ENCODE measurements around the gene NR1H3. TPM values are rescaled to one million over a fixed set of nuclear protein-coding genes. Genes with fewer than 3 reads are reported as not detected.

The NR1H3 gene
- total RNA-seq, 1 donor from 2014 or later = 61.2 TPM

DNA sequence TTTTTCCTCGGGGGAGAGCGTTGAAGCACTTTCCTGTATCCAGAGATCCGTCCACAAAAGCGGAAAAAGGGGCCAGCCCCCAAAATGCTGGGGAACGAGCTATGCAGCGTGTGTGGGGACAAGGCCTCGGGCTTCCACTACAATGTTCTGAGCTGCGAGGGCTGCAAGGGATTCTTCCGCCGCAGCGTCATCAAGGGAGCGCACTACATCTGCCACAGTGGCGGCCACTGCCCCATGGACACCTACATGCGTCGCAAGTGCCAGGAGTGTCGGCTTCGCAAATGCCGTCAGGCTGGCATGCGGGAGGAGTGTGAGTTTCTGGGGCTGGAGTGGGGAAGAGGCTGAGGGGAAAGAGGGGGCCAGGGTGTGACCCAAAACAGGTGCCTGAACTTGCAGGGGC, 2.6 kb downstream of the NR1H3 start:
- H3K27me3 Mint-ChIP-seq (ENCODE audit: unreplicated experiment) = peaks cover 9% of the 10 kb centered on the region

DNA sequence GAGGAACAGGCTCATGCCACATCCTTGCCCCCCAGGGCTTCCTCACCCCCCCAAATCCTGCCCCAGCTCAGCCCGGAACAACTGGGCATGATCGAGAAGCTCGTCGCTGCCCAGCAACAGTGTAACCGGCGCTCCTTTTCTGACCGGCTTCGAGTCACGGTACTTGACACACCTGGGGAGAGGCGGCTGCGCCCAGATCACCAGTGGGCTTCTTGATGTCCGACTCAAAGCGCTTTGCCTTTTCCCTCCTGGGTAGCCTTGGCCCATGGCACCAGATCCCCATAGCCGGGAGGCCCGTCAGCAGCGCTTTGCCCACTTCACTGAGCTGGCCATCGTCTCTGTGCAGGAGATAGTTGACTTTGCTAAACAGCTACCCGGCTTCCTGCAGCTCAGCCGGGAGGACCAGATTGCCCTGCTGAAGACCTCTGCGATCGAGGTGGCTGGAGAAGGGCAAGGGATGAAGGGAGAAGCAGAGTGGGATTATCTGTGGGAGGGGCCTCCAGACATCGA, 3.5 kb downstream of the NR1H3 start:
- H3K36me3 Mint-ChIP-seq (ENCODE audit: low read depth, unreplicated experiment) = peaks cover 7% of the 10 kb centered on the region
- TF ChIP-seq, protein P1, sequence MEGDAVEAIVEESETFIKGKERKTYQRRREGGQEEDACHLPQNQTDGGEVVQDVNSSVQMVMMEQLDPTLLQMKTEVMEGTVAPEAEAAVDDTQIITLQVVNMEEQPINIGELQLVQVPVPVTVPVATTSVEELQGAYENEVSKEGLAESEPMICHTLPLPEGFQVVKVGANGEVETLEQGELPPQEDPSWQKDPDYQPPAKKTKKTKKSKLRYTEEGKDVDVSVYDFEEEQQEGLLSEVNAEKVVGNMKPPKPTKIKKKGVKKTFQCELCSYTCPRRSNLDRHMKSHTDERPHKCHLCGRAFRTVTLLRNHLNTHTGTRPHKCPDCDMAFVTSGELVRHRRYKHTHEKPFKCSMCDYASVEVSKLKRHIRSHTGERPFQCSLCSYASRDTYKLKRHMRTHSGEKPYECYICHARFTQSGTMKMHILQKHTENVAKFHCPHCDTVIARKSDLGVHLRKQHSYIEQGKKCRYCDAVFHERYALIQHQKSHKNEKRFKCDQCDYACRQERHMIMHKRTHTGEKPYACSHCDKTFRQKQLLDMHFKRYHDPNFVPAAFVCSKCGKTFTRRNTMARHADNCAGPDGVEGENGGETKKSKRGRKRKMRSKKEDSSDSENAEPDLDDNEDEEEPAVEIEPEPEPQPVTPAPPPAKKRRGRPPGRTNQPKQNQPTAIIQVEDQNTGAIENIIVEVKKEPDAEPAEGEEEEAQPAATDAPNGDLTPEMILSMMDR (IDR thresholded peaks at IDR 0.05; ENCODE audit: unreplicated experiment) = no peak
- no peak overlapping the region for H3K4me3 Mint-ChIP-seq (ENCODE audit: unreplicated experiment)
- H3K27me3 Mint-ChIP-seq (ENCODE audit: unreplicated experiment) = peaks cover 5% of the 10 kb centered on the region
- no peak overlapping the region for H3K27ac Mint-ChIP-seq (ENCODE audit: unreplicated experiment)
- no peak for DNase-seq (ENCODE audit: low spot score)
- H3K9me3 Mint-ChIP-seq (ENCODE audit: unreplicated experiment) = no peaks in the 10 kb centered on the region
- peaks cover 29% of the 10 kb centered on the region for H3K4me1 Mint-ChIP-seq (ENCODE audit: unreplicated experiment)

More for the DNA sequence above, 2.6 kb downstream of the NR1H3 start:
- TF ChIP-seq, protein P1 (IDR thresholded peaks at IDR 0.05; ENCODE audit: unreplicated experiment) = no peak
- Mint-ChIP-seq H3K36me3 (ENCODE audit: low read depth, unreplicated experiment) (peaks cover 7% of the 10 kb centered on the region), H3K9me3 (ENCODE audit: unreplicated experiment) (no peaks in the 10 kb centered on the region), H3K27ac (ENCODE audit: unreplicated experiment) (no peak overlapping the region), H3K4me3 (ENCODE audit: unreplicated experiment) (no peak overlapping the region), H3K4me1 (ENCODE audit: unreplicated experiment) (peaks cover 39% of the 10 kb centered on the region)
- DNase-seq (ENCODE audit: low spot score) = no peak

DNA sequence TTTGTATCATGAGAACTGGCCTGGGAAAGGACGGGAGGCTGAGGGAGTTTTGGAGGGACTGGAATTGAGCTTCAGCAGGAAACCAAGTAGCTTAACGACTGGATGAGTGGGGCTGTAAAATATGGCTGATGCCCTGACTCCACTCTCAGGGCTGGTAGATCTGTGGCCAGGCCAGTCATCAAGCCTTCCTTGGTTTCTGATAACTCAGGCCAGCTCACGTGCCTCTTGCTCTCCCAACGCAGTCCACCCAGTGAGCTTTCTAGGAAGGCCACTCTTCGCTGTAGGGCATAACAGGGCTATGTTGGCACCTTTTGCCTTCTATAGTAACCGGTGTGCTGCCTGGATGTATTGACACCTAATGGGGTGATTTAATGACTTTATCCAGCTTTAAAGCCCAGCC, 6.3 kb downstream of the NR1H3 start:
- Mint-ChIP-seq H3K4me1 (ENCODE audit: unreplicated experiment) (peaks cover 28% of the 10 kb centered on the region), H3K36me3 (ENCODE audit: low read depth, unreplicated experiment) (peaks cover 7% of the 10 kb centered on the region), H3K27ac (ENCODE audit: unreplicated experiment) (no peak overlapping the region), H3K4me3 (ENCODE audit: unreplicated experiment) (no peak overlapping the region), H3K27me3 (ENCODE audit: unreplicated experiment) (peaks cover 16% of the 10 kb centered on the region), H3K9me3 (ENCODE audit: unreplicated experiment) (no peaks in the 10 kb centered on the region)
- TF ChIP-seq, protein P1 (IDR thresholded peaks at IDR 0.05; ENCODE audit: unreplicated experiment) = no peak
- DNase-seq (ENCODE audit: low spot score) = no peak

DNA sequence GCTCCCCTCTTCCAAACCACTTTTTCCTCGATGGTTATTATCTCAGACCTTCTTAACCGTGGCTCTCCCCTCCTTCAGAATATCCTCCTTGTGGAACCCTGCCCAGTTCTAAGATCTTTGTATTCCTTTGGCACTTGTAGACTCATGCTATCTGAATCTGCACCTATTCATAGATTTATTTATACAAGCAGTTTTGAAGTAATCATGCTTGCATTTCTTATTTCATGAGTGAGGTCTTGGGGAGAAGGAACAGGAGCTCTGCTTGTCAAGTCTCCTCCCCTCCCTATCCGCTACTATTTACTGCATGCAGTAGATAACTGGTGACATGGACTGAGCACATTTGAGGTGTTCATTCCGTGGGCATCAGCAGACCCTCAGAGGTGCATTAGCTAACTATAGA, 6.7 kb downstream of the NR1H3 start:
- TF ChIP-seq, protein P1 (IDR thresholded peaks at IDR 0.05; ENCODE audit: unreplicated experiment) = no peak
- DNase-seq (ENCODE audit: low spot score) = no peak
- peaks cover 18% of the 10 kb centered on the region for H3K27me3 Mint-ChIP-seq (ENCODE audit: unreplicated experiment)
- peaks cover 26% of the 10 kb centered on the region for H3K4me1 Mint-ChIP-seq (ENCODE audit: unreplicated experiment)
- H3K27ac Mint-ChIP-seq (ENCODE audit: unreplicated experiment) = no peak overlapping the region
- no peak overlapping the region for H3K4me3 Mint-ChIP-seq (ENCODE audit: unreplicated experiment)
- no peaks in the 10 kb centered on the region for H3K9me3 Mint-ChIP-seq (ENCODE audit: unreplicated experiment)
- H3K36me3 Mint-ChIP-seq (ENCODE audit: low read depth, unreplicated experiment) = peaks cover 7% of the 10 kb centered on the region

DNA sequence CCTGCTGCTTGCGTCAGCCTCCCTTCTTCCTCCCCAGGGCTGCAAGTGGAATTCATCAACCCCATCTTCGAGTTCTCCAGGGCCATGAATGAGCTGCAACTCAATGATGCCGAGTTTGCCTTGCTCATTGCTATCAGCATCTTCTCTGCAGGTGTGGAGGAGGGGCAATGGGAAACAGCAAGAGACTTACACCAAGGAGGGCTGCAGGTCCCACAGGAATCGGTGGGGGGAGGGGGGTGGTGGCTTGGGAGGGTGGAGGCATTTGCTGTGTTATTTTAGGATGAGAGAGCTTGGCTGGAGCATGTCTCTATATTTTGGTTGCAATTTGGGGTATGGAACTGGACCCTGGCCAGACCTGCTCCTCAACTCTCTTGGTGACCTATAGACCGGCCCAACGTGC, 10.1 kb downstream of the NR1H3 start:
- peaks cover 16% of the 10 kb centered on the region for H3K27me3 Mint-ChIP-seq (ENCODE audit: unreplicated experiment)
- peaks cover 4% of the 10 kb centered on the region for H3K36me3 Mint-ChIP-seq (ENCODE audit: low read depth, unreplicated experiment)
- H3K9me3 Mint-ChIP-seq (ENCODE audit: unreplicated experiment) = no peaks in the 10 kb centered on the region
- peaks cover 37% of the 10 kb centered on the region for H3K4me1 Mint-ChIP-seq (ENCODE audit: unreplicated experiment)
- DNase-seq (ENCODE audit: low spot score) = no peak
- peak overlapping the region; percentile 98 for H3K27ac Mint-ChIP-seq (ENCODE audit: unreplicated experiment)
- H3K4me3 Mint-ChIP-seq (ENCODE audit: unreplicated experiment) = peak overlapping the region; percentile 94
- TF ChIP-seq, protein P1 (IDR thresholded peaks at IDR 0.05; ENCODE audit: unreplicated experiment) = no peak
